SHP77 (cell line): ENCODE results near the gene ARHGAP28.
"Not testable (repeated sequence)": the region's sequence is repeated elsewhere in the genome, so short reads cannot be mapped to it uniquely, and the experiment has no call there.

Experiments used
- DNase-seq, 2 experiments: peaks; one replicate each; lab custom pipeline; 2025; lab: John Stamatoyannopoulos, UW

Gene ARHGAP28

DNA sequence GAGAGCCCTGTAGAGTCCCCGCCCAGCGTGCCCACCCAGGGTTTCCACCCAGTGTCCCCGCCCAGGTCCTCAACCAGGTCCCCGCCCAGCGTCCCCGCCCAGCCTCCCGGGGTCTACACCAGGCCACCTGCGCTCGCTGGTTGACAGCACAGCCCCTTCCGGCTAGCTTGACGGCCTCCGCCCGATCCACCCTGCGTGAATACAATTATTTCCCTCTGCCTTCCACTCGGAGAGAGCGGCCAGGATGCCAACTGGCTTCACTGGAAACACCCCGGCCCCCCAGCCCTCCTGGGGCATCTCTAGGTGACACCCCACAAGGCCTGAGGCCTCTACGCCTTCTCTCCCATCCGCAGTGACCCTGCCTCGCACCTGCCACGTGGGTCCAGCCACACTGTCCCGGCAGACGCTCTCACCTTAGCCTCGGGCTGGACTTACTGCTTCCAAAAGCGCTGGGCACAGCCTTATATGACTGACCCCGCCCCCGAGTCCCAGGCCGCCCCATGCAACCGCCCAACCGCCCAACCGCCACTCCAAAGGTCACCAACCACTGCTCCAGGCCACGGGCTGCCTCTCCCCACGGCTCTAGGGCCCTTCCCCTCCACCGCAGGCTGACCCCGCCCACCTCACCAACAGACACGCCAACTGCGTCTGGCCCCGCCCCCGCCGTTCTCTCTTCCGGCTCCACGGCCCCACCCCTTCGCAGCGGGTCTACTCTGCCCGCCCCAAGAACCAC lies 200.0 kb downstream of the ARHGAP28 start:
- DNase-seq: no peak

DNA sequence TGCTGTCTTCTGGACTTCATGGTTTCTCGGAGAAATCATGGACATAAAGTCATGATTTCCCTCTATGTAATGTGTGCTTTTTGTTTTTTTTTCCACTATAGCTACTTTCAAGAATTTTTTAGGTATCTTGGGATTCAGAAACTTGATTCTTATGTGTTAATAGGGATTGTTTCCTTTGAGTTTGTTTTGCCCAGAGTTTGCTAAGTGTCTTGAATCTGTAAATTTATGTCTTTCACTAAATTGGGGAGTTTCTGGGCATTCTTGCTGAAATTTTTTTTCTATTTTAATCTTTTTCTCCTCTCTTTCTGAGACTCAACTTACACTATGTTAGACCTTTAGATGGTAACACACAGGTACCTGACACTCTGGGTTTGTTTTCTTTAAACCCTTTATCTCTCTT lies 205.3 kb downstream of the ARHGAP28 start:
- no peak for DNase-seq

DNA sequence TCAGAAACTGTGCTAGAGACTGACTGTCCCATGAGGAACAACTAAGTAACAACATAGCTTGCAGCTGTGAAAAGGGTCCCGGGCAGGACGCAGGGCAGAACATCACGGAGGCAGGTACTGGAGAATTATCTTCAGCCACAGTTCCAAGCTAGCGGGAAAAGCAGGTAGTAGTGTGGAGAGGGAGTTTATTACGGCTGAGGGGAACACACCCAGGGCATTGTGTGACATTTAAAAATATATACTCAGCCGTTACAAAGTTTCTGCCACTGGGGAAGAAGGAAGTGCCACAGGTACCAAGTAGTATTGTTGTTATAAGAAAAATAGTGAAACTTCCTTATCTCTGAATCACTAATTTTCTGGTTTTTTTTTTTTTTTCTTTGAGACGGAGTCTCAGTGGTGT lies 208.5 kb downstream of the ARHGAP28 start:
- no peak for DNase-seq

DNA sequence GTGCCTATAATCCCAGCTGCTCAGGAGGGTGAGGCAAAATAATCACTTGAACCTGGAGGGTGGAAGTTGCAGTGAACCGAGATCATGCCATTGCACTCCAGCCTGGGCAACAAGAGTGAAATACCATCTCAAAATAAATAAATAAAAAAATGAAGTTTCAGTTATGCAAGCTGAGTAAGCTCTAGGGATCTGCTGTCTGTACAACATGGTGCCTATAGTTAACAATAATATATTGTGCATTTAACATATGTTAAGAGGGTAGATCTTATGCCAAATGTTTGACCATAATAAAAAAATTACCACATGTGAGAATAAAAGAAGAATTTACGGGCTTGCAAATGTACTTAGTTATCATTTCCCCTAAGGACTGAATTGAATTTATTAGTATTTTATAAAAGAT lies 208.9 kb downstream of the ARHGAP28 start:
- not testable (repeated sequence) for DNase-seq

DNA sequence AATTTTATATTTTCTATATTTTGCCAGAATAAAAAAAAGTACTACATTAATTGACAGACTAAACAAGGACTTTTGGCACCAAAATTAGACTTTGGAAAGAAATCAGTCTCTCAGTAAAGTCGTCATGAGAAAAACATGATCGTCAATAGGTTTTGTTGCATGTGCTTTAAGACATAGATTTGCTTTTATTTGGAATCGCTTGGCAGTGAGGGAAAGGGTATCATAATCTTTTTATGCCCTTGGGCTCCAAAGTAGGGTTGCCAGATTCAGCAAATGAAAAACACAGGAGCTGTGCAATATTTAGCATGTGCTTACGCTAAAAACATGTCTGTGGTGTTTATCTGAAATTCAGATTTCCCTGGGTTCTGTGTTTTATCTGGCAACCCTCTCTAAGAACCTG lies 210.5 kb downstream of the ARHGAP28 start:
- DNase-seq: no peak

DNA sequence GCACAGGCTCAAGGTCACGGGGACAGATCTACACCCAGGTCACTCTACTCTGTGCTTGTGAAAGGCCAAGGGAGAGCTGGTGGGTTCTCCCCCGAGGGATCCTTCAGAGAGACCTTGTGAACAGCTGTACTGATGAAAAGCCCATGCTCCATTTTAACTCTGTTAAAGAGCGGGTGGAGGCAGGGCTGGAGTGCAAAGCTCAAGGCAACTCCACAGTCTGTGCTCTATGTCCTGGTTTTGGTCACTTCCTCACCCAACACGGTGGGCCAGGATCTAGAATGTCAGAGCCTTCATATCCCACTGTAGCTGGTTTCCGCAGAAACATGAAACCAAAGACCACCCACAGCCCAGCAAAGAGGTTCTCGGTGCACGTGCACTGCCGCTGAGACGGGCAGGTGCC lies 210.9 kb downstream of the ARHGAP28 start:
- DNase-seq: no peak

DNA sequence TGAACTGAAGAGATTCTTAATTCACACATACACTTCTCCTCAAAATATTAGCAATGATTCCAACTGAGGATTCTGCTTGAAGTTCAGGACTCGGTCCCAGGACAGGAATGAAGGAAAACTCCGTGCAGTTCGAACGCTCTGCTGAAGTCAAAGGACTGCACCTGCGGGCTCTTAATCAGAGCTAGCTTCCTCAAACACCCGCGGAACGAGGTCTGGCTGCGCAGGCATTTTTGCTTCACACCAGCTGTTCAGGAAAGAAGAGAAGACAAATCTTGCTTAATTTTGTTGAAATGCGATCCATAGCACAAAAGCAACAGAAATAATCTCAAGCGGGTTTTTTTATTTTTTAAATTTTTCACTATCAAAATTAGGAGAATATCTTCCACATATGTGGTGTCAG lies 212.5 kb downstream of the ARHGAP28 start:
- DNase-seq: no peak

DNA sequence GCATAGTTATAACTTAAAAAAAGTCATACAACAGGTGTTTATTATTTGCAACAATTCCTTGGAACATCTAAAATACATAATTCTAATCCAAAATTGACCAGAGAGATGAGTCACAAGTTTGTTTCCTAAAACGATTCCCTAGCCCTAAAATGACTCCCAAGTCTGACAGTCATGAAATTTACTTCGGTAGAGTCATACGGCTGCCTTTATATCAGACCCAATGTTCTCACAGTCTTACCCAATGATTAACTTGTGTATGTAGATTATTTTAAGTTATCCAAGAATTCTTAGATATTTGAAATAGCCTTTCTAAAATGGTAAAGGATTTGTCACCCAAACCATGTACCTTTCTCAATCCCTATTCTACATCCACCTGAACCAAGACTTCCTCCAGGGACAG lies 213.2 kb downstream of the ARHGAP28 start:
- DNase-seq: no peak

DNA sequence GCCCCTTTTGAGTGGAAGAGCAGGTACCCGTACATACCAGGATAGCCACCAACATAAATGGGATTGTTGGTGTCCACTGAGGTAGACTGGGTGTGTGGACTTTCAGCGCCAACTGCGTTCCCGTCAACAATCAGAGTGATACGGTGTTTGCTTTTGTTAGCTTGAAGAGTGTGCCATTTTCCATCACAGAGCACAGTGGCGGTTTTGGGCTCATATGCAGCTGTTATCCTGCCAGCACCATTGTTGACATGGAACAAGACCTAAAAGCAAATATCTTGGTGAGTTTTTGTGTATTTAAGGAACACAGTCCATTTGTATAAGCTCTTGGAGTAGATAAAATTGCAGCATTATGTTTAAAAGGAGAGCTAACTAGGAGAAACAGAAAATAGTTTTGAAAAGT lies 213.6 kb downstream of the ARHGAP28 start:
- no peak for DNase-seq

DNA sequence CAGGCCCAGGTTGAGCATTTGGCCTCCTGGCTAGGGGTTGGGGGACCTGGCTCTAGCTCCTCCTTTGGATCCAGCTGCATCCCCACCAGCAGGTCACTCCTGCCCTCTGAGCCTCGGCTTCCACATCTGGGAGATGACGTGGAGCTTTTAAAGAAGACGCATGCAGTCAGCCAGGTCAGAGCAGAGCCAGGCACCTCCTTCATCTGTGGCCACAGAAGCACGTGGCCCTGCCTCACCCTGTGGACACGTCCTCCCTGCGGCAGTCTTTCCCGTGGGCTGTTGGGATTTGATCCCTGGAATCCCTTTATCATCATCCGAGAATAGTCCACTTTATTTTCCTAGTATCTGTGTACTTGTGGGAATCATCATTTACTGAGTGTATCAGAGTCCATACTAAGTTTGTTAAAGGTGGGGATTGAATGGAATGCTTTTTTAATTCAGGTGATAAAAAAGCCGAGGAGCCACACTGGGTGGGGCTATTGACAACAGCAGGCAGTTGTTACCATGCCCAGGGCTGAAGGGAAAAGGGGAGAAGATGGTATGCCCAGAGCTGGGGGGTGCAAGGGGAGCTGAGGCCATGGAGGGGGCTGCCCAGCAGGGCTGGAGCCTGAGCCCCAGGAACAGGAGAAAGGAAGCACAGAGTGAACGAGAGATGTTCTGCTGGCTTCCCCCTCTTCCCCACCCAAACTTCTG lies 218.0 kb downstream of the ARHGAP28 start:
- DNase-seq: no peak

DNA sequence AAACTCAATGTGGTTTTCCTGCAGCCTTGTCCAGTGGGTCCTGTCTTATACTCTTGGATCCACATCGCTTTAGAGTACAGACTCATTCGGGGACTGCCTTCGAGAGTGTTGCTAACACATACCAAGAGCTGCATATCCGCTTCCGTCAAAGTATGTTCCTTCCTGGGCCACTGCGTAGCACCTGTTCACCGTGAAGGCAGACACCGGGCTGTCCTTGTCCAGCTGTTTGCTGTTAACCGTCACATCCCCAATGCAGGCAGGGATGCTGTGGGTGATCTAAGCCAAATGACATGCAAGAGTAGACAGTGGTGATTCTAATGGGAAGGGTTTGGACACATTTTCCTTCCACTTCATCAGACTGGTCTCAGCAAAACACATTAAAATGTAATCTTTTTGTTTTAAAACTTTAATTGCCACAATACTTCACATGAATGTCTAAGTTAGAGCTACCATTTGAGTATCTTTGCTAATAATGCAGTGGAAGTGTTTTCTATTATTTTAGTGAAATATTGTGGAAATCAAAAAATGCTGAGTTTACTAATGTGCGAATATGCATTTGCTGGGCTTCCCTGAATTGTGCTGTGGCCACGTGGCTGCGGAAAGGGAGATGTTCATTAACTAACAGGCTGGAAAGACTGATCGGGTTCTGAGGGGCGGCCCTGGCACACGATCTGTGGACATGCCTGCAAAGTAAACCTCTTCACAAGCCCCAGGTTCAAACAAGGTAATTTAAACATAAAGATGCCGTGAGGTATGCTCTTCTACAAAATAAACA lies 219.0 kb downstream of the ARHGAP28 start:
- no peak for DNase-seq

DNA sequence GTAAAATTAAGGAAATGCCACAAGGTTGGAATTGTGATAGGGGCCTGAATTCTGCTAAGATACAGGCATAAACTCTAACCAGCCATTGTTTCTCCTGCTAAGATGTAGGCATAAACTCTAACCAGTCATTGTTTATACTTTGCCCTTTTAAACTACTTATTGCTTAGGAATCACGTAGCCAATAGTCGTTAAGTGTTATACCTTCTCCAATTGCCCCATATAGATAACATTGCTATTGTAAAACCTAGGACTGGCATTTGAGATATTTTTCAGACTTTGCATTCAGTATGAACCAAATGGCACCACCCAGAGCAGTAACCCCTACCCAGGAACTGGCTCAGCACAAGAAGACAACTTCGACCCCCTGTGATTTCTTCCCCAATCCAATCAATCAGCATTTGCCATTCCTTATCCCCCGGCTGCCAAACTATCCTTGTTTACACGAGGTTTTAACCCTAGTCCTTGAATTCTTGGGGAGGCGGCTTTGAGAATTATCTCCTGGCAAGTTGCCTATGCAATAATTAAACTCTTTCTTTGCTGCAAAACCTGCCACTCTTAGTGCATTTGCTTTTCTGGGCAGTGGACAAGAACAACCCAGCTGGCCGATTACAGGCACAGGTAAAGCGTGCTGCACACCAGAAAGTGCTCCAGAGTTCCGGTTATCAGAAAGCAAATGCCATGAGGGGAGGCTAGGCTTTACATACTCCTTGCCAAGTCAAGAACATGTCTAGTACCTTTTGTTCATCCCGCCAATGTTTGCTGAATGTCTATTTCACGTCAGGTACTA lies 220.5 kb downstream of the ARHGAP28 start:
- no peak for DNase-seq

DNA sequence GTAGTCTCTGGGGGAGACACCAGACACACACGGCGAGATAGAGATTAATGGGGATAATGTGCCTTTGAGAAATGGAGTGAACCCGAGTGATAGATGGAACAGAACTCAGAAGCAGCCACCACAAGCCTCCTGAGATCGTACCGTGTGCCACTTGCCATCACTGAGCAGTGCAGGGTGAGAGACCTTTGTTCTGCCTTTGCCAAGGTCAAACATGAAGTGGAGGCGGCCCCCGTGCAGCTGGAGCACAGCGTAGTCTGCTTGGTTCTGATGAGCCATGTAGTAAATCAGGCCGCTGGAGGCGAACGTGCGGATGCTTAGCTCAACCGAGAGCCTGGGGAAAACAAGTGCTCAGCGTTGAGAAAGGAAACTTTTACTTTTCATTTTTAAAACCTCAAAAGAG lies 221.1 kb downstream of the ARHGAP28 start:
- no peak for DNase-seq

DNA sequence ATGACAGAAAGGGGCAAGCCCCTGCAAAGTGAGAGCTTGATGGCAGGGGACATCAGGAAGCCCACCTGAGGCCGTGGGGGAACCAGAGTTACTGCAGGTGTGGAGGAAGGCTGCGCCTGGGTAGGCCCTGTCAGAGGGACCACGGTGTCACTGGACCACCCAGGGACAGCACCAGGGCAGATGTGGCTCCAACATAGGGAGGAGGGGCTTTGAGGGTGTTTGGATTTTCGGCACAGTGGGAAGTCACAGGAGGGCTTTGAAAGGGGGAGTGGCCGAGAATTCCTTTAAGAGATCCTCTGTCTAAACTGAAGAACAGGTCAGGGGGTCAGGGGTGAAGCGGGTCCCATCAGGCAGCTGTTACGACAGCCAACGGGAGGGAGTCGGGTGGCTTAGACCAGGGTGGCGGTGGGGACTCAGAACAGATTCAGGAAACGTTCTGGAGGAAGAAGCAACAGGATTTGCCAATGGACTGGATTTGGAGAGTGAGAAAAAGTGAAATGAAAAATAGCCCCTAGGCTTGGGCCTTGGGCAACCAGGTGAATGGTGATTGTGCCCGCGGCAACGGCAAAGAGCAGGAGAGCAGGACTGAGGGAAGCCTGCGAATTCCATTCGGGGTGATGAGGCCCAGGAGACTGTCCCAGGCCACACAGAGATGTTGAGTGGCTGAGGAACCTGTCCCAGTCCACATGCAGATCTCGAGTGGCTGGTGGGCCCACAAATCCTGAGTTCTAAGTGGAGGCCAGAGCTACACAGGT lies 222.0 kb downstream of the ARHGAP28 start:
- no peak for DNase-seq

DNA sequence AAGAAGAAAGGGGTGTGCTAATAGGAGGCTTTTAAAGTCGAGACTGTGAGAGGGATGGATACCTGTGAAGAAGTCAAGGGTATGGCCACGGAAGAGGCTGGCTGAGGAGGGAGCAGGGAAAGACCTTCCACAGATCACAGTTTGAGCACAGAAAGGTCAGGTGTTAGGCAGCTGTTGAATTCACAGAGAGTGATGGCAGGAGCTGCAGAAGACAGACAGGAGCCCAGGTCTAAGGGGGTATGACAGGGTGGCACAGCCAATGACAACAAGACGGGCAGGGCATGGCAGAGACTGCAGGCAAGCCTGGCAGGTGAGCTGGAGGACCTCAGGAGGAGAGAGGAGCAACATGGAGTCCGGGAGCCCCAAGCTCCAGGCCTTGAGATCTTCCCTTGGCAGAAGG lies 225.0 kb downstream of the ARHGAP28 start:
- DNase-seq: no peak

DNA sequence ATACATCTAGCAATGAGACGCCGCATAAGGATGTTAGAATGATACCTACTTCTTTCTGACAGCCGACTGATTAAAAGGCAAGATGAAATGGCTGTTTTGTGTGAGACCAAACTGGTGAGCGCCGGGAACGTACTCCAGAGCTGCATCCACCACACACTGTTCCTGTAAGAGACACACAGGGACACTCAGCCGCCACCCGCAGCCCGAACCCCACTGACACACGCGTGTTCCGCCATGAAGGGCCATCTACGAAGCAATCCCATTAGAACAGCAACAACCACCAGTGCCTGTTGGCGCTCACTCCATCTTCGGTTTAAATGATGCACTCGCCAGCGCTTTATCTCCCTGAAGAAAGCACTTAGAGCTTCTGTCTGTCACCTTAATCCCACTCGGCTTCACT lies 225.8 kb downstream of the ARHGAP28 start:
- DNase-seq: no peak

DNA sequence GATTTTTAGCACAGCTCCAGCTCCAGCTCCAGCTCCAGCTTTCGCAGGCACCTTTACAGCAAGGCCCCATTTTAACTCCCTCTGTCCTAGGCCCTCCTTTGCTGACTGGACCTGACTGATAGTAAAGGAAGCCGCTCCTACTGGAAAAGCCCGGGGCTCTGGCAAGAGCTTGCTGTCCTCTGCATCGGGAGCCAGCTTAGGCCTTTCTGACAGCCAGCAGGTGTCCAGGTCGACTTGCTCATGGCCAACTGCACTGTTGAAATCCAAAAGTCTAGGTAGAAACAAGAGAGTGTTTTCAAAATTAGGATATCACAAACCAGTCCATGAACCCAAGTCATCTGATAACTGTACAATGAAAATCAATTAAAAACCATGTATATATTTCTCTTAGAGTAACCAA lies 227.0 kb downstream of the ARHGAP28 start:
- DNase-seq: no peak

DNA sequence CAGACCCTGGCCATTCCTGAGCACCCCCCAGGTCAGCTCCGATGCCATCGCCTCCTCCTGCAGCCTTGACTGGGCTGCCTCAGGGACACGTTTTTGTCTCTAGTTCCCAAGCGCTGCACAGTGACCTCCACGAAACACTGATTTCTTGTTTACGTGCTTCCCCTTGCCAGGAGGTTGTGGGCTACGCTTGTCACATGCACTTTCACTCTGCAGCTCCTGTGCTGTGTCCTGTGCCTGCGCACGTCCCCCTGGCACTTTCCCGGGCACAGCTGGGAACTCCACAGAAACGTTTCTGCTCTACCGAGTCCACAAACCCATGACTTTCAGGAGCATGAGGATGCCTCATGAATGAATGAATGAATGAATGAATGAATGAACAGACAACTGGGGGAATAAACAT lies 227.5 kb downstream of the ARHGAP28 start:
- DNase-seq: no peak

DNA sequence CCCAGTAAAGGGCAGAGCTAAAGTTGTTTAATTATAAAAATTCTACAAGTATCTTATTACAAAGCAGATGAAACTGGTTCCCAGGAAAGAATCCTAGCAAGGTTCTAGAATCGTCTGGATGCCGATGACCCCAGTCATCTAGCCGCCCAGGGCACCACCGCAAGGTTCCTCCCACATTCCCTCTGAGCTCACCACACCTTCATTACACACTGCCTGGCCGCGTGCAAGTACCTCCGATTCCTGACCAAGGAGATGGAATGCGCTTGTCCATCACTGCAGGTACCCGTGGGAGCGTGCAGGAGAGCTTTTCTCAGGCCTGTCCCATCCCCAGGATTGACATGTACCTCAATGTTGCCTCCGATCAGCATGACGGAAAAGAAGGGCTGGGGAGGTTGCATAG lies 229.6 kb downstream of the ARHGAP28 start:
- DNase-seq: no peak

DNA sequence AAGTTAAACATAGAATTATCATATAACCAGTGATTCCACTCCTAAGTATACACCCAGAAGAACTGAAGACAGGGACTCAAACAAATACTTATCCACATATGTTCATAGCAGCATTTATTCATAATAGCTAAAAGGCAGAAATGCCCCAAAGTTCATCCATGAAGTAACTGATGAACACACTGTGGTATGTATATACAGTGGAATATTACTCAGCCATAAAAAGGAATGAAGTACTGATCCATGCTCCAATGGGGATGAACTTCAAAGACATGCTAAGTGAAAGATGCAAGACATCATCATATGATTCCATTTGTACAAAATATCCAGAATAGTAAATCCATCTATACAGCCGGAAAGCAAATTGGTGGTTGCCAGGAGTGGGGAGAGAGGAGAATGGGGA lies 230.6 kb downstream of the ARHGAP28 start:
- DNase-seq: no peak

DNA sequence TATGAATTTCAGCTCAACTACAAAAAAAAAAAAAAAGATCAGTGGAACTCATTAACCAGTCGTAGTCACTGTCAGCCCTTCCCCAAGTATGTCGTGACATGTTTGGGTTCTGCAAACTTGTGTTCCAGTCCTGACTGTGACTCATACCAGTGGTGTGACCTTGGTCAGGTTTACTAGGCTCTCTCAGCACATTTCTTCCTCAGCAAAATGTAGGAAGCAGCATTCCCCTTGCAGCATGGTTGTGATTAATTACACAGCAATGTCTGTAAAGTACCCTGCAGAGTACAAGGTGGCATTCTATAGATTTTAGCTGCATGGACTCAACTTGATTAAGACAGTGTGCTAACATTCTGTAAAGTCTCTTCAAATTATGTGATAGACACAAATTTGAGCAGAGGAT lies 231.1 kb downstream of the ARHGAP28 start:
- no peak for DNase-seq

DNA sequence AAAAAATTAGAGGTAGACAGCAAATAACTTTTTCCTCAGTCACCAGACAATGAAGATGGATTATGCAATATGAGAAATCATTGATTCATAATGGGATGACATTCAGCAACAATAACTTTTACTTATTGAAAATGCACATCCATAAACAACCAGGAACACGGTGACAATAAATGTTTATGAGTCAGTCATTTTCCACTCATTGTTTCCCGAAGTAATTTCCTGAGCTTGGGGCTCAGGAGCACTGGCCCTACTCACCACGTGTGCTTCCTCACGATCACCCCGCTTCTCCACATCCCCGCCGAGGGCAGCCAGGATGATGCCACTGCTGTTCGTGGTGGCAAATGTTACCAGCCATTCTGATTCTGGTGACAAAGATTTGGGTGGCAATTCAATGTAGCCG lies 231.8 kb downstream of the ARHGAP28 start:
- DNase-seq: no peak
